HG03571 (cell line): Measurements from ENCODE around the gene RBM41.

Experiments used
- ATAC-seq: cut with Tn5 transposase; IDR thresholded peaks from one replicate; pipeline ENCODE4 v1.9.1; 2021; ENCODE audit not compliant: unreplicated experiment

RBM41 gene

DNA sequence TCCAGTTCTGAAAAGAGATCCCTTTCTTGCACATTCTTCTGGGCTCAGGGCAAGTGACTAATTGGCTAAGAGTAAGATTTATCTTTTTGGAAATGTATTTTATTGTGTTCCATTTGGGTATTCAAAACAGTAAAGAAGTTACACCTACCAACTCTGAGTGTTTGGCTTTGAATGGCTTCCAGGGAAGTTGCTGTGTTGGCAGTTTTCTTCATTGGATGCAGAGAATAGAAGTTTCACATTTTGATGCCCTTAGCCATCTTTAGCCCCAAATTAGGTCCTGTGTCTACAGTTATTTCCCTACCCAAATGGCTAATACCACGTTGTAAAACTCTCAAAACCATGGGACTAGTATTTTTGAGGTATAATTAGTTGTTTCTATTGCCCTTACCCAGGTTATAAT is 88.9 kb downstream of the RBM41 start:
- ATAC-seq, result no peak

DNA sequence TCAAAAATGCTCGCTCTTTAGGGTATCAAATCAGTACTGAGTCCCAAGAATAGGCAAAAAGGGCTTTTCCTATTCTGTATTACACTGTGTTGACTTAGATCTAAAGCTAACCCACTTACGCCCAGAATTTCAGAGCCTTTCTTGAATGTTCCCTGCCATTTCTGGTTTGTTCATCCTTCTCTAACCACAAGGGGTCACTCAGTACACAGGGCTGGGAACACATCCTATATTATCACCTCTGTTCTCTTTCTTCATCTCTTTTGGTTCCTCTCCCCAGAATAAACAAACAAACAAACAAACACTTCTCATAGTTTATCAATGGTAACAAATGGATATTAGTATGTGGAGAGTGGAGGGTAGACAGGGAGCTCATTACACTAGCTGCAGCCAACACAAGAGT is 93.1 kb downstream of the RBM41 start:
- ATAC-seq, result no peak

DNA sequence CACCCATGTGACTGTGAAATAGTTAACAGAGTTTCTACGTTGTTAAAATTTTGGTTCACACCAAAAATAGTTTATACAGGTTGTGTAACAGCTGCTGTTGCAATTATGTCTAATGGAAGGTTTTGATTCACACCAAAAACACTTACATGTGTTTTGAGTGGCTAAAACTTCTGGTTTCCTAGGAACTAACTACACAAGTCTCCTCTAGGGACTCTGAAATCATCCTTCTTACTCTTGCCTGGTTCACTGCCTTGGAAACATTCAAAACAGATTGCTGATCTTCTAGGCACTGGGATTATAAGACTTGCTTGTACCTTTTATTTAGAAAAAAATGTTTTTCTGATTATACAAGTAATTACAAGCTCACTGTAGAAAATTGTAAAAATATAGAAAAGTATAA is 103.7 kb downstream of the RBM41 start:
- ATAC-seq, result no peak
